ENCODE measurements around the gene MID1.

Gene MID1

GRCh38 chrX:10429908-10430307 is 190.5 kb downstream of the MID1 start:
- no peak for DNase-seq (ENCODE audit: low read depth)

DNA sequence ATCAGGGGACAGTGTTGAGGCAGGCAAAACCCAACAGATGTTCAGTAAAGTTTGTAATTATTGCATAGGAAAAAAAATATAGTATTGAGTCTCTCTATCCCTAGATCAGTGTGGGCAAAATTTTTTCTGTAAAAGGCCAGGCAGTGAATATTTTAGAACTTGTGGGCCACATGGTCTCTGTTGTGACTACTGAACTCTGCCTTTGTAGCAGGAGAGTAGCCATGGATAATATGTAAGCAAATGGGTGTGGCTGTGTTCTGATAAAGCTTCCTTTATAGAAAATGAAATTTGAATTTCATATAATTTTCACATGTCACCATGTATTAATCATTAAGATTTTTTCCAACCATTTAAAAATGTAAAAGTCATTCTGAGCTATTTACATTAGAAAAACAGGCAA is 193.1 kb downstream of the MID1 start:
- no peak for DNase-seq (ENCODE audit: low read depth)

DNA sequence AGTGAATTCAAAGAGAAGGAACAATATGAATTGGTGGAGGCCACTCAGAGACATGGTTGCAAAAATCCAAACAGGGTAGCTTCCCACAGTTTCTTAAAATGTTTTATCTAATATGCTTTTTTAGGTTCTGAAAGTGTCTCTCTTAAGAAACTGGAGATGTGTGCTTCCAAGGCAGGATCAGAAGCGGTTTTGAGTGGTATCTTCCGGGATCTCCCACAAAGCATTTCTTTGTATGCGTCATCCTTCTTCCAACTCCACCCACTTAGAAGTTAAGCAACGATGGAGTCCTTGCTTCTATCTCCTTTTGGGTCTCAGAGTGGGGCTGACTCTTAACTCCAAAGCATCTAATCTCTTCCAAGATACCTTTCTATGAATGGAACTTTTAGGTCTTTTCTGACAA is 196.7 kb downstream of the MID1 start:
- no peak for DNase-seq (ENCODE audit: low read depth)

- no peak for DNase-seq (ENCODE audit: low read depth)
Measured at GRCh38 chrX:10420134-10420533, 200.3 kb downstream of the MID1 start.

DNA sequence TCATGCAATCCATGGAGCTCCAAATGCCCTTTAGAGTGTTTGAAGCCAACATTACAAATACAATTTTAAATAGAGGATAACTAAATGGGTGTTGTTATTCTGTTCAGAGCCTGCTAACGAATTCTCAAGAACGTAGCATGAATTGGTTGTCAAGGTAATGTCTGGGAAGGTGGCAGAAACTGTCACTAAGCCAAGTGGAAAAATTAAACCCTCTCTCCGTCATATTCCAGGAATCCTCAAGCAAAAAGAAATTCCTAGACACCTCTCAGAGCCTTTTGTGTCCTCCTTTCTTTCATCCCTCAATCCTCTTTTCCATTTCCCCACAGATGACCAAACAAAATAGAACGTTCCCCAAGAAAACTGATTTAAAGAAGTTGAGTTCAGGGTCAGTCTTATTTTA is 204.0 kb downstream of the MID1 start:
- no peak for DNase-seq (ENCODE audit: low read depth)

- peak; percentile 75 for DNase-seq (ENCODE audit: low read depth)
Measured at GRCh38 chrX:10415306-10416001, 204.9 kb downstream of the MID1 start.

DNA sequence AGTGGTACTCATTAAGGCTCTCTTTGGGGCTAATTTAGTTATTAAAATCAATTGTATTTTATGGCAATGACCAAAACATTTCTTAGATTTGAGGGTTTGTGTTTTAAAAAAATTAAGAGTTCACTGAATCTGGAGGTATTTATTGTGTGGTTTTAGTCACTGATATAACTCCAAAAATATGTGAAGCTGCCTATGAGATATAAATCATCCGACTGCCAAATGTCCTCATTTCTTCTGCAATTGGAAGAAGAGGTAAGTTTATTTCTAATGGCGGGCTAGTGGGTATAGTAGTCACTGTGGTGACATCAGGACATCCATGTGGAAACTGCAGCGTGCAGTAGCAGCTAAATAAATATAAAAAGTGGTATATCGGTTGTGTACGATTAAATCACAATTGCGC is 205.5 kb downstream of the MID1 start:
- DNase-seq (ENCODE audit: low read depth), result peak; percentile 73

DNA sequence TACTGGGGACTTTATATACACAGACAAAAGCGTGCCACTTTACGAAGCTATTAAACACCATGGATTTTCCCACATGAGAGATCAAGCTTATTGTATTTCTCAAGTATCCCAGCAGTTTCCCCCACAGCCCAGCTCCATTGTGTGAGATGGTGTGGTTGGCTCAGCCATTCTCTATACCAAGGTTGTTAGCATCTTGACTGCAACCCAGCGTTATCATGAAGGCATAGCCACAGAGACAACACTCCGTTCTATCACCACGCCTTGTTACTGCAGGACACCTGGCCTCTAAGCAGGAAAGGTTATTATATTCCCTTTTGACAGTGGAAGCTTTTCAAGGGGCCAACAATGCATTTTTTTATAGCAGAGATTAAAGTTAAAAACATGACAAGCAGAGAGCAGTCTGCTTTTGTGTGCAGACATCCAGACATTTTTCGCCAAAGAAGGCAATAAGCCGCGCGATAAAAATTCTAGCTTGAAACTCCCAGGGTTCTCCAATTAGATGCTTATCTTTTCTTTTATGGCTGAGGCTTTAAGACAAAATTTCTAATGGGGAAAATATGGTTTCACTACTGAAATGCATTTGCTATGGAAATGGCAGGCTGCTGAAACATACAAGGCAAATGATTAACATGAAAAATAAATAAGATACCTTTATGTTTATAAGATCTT is 206.1 kb downstream of the MID1 start:
- DNase-seq (ENCODE audit: low read depth), result peak; percentile 60

DNA sequence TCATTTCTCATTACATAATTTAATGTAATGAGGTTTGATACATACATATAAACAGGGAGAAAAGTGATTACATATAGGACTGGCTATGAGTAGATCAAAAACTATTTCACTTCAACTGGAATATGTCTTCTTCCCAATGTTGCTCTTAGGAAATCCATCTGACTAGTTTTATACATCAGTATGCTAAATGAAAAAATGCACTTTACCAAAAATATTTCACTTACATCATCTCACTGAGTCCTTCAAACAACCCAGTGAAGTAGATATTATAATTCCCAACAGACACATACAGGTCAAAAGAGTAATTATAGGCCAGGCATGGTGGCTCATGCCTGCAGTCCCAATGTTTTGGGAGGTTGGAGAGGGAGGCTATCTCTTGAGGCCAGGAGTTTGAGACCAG is 215.9 kb downstream of the MID1 start:
- DNase-seq (ENCODE audit: low read depth), result peak; percentile 80

- DNase-seq (ENCODE audit: low read depth), result no peak
Measured at GRCh38 chrX:10401239-10401638, 219.1 kb downstream of the MID1 start.

DNA sequence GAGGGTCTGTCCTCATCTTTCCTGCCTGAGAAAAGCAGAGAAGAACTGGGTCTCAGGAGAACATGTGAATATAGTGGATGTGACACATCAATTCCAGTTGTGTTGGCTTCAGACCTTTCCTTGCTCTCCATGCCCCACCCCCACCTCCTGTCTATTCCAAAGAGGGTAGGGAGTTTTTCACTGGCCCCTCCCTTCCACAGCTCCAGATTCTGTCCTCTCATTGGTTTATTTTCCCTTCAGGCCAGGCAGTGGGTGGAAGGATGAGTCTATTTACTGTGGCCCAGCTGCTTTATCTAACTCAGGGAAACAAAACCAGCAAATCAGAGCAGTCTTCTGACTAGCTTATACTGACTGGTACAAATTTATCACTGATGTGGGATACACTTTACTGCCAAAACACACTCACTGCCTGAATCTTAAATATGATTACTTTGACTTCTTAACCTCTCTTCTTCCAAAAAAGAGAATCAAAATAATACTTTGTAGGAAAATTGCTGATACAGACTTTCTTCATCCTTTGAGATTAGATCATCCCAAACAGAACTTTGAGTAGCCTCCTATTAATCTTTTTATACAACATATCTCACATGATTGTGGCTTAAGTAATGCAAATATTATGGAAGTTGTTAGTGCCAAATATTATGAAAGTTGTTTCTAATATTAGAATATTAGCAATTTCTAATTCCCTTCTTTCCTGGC is 221.2 kb downstream of the MID1 start:
- no peak for DNase-seq (ENCODE audit: low read depth)

DNA sequence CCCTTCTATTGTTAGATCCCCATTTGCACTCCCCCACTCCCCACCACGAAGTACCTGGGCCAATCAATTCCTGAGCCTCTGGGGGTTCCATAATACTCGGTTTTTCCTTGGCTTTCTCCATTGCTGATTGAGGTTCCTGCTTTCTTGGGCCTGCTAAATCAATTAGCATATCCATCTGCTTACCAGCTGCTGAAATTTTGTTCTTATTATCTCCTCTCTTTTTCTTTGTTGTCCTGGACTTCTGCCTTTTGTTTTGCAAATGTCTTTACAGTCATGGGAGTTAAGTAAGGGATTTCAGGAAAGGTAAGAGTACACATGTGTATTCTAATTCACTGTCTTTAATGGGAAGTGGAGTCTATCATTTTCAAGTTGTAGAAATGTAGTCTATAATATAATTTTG is 222.2 kb downstream of the MID1 start:
- DNase-seq (ENCODE audit: low read depth), result no peak

DNA sequence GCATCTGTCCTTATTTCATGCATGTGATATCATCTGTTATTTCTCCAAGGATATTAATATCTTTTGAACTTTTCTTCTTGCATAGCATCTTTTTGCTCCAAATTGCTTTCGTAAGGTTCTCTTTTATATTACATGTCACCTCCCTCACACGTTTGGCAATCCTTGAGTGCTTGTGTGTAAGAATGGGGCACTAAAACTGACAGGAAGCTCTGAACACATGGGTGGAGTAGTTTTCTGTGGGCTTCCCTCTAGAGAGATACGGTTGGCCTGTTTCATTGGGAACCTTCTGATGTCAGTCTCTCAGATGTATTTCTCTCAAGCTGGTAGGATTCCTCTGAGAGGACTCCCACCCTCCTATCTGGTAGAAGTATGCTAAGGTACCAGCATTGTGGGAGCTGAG is 223.0 kb downstream of the MID1 start:
- no peak for DNase-seq (ENCODE audit: low read depth)

GRCh38 chrX:10395643-10396042 is 224.7 kb downstream of the MID1 start:
- DNase-seq (ENCODE audit: low read depth), result no peak
